SK-N-SH (cell line): ENCODE measurements around the gene ARCN1.

Experiments used
- NFIC ChIP-seq: IDR thresholded peaks from 2 replicates; pipeline ENCODE4 v1.4.0; 2012; ENCODE audit warnings: borderline replicate concordance
- POLR2AphosphoS5 ChIP-seq: IDR thresholded peaks from 2 replicates; pipeline ENCODE4 v1.6.1; 2012; ENCODE audit warnings: low read depth, low read length

GRCh38 chr11:118640332-118641154 is 68.3 kb downstream of the ARCN1 start:
- no peak for TF ChIP-seq POLR2AphosphoS5
- TF ChIP-seq NFIC: peak; percentile 8; the same call in 1 of the 2 replicates
